GM18951 (cell line): ENCODE results near the gene TRIM2.

ENCODE experiments used
- POLR2A ChIP-seq: IDR thresholded peaks from 4 replicates; pipeline ENCODE4 v1.6.1; 2011; ENCODE audit warnings: mild to moderate bottlenecking; ENCODE audit not compliant: insufficient read length, insufficient read depth; ENCODE audit errors: extremely low read depth
- in situ Hi-C: fragments of 300-500 bp; cut with MboI; formaldehyde crosslinking; loops from one replicate; pipeline ENCODE4 v1.12.0; 2022; ENCODE audit warnings: low sequenced_read_pairs, mixed read lengths, inconsistent platforms; ENCODE audit not compliant: unreplicated experiment

The TRIM2 gene

GRCh38 chr4:153206534-153206933 is 2.3 kb downstream of the TRIM2 start:
- in situ Hi-C loops = no loop called here
- TF ChIP-seq POLR2A = no peak

- TF ChIP-seq POLR2A = no peak
- in situ Hi-C loops = no loop called here
Observed at GRCh38 chr4:153207027-153207426, 2.8 kb downstream of the TRIM2 start.

DNA sequence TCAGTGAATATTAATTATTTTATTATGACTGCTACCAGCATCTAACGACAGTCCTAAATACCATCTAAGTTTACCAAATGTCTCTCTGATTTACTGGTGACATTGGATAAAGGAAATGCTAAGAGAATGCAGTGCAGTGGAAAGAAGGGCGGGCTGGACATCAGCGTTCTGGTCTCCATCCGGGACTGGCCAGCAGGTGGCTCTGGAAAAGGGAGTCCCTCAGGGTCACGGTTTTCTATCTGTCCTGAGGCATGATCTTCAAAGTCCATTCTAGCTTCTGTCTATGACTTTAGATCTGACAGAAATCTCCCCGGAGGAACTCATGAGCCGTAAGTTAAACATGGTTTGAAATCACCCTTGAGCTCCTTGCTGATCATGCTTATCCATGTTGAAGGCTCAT is 3.3 kb downstream of the TRIM2 start:
- in situ Hi-C loops = no loop called here
- TF ChIP-seq POLR2A = no peak

DNA sequence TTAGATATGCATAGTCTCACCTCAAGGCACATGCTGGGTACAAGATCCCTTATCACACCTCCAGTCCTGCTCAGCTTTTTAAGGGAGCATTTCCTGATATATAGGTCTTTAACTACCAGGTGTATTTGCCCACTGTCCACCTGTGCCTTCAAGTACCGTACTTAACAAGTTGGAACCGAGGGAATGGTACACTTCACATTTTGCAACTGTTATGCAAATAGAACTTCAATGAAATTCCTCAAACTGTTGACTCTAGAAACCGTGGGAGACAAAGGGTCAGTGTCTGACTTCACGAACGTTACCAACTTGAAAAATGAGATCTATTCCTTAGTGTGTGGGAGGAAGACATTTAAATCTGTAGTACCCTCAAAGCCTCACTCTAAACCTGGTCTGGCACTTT is 5.2 kb downstream of the TRIM2 start:
- in situ Hi-C loops = no loop called here
- TF ChIP-seq POLR2A = no peak

DNA sequence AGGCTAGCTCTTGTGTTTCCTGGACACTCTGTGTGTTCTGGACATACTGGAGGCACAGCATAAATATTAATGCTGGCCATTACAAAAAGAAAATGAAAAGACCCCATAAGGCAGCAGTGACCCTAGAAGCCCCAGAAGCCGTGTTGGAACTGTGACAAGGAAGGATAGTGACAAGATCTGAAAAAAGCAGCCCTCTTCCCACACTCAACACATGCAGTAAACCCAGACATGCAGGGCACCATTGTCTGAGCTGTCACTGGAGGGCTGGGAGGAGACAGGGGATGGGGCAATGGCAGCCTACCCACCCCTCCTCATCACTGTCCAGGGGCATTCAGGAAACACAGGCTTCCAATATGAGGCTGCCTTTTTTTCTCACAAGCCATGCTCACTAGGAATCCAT is 6.5 kb downstream of the TRIM2 start:
- in situ Hi-C loops = no loop called here
- TF ChIP-seq POLR2A = no peak

GRCh38 chr4:153211986-153212728 is 7.9 kb downstream of the TRIM2 start:
- in situ Hi-C loops = no loop called here
- no peak for TF ChIP-seq POLR2A

DNA sequence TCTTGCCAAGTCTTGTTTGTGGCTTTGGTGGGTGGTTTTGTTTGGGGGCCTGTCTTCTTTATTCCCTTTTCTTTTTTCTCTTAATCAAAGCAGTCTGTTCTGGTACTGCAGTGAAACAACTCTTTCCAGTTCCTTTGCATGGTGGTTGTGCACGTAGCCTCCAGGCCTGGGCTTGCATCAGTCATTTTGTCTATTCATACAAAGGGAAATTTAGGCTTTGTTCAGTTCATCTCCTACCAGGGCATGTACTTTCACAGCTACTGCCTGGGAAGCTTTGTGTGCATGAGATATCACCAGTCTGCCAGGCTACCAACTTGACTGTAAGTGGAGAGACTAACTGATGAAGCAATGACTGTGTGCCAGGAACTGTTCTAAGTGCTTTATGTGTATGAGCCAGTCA is 8.5 kb downstream of the TRIM2 start:
- no peak for TF ChIP-seq POLR2A
- in situ Hi-C loops = no loop called here

DNA sequence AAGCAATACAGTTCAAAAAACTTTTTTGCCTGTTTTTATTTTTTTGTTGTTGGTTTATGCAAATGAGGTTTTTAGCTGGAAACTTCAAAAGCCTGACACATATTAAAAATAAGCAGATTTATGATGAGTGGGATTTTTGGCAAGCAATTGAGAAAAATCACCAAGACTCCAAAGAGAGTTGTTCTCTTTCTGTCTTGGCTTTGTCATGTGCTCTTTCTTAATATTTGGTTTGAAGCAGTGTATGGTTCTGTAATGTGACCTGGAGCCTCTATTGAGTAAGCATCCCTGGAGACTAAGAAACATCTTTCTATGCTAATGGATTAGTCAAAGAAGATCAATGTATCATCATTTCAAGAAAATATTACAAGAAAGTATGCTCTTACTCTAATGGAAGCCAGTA is 11.7 kb downstream of the TRIM2 start:
- no peak for TF ChIP-seq POLR2A
- in situ Hi-C loops = no loop called here

- in situ Hi-C loops = no loop called here
- TF ChIP-seq POLR2A = no peak
Observed at GRCh38 chr4:153216546-153216945, 12.3 kb downstream of the TRIM2 start.

DNA sequence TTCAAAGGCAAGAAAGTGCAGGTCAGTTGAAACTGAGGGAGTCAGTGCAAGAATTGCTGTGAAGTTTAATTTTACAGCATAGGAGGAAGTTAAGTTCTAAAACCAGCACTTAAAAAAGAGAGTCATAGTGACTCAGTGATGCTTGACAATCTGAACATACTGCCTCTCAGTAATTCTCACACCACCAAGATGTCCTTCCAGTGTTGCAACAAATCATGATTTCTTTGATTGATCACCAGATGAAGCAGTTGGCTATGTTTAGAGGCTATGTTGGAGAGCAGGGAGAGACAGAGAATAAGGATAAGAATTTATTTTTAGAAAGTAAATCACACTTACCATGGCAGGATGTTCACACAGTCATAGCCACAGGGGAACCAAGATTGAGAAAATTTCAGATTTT is 13.2 kb downstream of the TRIM2 start:
- in situ Hi-C loops = no loop called here
- TF ChIP-seq POLR2A = no peak

DNA sequence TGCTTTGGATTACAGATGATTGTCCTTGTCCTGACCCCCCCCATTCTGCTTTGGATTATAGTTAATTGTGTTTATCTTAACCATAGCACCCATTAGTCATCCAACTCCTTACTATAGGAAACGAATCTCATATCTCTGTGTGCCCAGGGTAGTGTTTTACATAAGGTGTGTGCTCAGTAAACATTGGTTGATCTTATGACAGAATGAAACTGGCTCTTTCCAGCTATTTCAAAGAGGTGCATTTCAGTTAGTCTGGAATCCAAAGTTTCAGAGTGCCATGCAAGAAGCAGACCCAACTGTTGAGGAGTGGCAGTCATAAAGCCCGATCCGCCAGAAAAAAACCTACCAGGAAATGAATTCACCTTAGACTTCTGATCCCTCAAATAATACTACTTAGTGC is 14.7 kb downstream of the TRIM2 start:
- TF ChIP-seq POLR2A = no peak
- in situ Hi-C loops = no loop called here

- no peak for TF ChIP-seq POLR2A
- in situ Hi-C loops = no loop called here
Observed at GRCh38 chr4:153220682-153221395, 16.6 kb downstream of the TRIM2 start.

DNA sequence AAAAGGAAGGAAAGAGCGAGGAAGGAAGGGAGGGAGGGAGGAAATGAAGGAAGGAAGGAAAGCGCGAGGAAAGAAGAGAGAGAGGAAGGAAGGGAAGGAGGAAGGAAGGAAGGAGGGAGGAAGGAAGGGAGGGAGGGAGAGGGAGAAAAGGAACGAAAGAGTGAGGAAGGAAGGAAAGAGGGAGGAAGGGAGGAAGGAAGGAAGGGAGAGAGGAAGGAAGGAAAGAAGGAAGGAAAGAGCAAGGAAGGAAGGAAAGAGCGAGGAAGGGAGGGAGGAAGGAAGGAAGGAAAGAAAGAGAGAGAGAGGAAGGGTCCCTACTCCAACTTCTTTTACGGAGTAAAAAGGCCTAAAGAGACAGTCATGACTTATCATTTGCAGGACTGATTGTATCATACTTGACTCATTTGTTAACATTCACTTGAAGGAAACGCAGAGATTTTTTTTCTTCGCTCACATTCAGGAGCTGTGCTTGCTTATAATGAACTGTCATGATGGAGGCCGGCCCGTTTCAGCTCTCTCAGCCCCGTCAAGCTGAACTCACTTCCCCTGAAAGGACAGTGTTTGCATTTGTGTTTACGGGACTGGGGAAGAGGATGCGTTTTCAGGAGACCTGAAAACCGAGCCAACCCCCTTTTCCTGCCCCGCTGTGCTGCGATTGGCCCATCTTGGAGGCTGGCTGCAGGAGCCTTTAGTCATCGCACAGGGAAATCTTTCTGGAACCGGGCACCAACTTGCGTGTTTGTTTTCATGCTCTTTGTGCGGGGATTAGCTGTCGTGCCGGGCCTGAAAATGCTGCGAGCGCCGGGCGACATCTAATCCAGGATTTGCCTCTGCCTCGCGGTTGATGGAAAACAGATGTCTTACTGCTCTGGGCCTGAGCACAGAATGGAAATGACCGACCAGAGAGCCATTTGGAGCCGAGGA is 17.8 kb downstream of the TRIM2 start:
- in situ Hi-C loops = no loop called here

More for the DNA sequence above, 17.8 kb downstream of the TRIM2 start:
- no peak for TF ChIP-seq POLR2A
